D341Med (cell line): Measurements from ENCODE around the gene AMN.
"Not testable (repeated sequence)": the region's sequence is repeated elsewhere in the genome, so short reads cannot be mapped to it uniquely, and the experiment has no call there.

Experiments used
- DNase-seq: peaks from one replicate; pipeline ENCODE4 v3.0.0; 2012; ENCODE audit warnings: low spot score

Gene AMN

GRCh38 chr14:102922490-102923200 lies at the start of gene AMN:
Gene AMN (plus strand): TSS chr14:102922663. CDS start chr14:102922689, 26 bp downstream.
- DNase-seq: no peak

DNA sequence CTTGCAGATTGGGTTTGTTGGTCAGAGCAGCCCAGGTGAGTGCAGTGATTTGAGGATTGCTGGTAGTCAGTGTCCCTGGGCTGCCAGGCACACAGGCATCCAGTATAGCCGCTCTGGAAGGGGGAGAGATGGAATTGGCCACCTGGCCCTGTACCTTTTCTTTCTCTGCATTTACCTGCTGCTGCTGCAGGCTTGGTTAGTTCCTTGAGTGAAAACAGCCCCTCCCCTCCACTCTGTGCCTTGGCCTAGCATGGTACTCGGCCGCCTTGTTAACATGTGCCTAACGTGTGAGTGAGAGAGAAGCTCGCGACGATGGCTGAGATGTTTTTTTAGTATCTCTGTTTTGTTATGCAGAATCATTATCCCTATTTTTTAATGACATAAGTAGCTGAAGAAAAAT lies 49.3 kb upstream of the AMN start:
- no peak for DNase-seq

DNA sequence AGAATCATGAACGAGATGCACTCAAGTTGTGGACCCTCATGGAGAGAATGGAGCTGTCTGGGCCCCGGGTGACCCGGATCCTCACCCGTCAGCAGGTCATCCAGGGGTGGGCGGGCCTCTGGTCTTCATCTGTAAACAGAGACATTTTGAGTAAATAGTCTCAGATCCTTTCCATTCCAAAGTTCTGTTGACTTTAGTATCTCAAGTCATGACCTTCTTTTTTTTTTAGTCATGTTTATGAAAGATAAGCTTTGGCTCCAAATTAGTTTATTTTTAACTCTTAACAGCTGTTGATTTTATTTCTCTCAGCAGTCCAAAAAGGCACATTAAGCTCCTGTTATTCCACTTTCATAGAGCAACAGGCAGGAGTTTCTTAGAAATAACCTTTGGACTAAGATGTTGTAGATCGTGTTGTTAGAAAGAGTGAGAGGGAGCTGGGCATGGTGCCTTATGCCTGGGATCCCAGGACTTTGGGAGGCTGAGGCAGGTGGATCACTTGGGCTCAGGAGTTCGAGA lies 48.9 kb upstream of the AMN start:
- DNase-seq: no peak

DNA sequence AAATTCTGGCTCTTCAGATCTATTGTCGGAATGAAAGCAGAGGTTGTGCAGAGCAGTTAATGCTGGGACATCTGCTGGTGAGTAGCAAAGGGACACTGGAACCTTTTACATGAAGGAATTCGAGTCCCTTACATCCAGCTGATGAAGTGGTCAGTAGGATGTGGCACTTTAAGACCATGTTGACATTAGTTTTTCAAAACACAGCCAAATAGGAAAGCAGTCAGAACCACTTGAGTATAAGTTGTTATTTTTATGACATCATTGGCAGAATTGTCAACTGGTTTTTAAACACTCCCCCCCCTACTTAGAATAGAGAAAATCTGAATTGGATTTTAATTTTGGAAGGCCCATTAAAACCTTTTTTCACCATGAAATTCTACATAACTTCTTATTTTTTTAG lies 46.8 kb upstream of the AMN start:
- no peak for DNase-seq

- DNase-seq: peak; percentile 56
Observed at GRCh38 chr14:102877511-102877910, 45.0 kb upstream of the AMN start.

- no peak for DNase-seq
Observed at GRCh38 chr14:102878174-102878969, 44.1 kb upstream of the AMN start.

GRCh38 chr14:102878970-102879460 lies 43.4 kb upstream of the AMN start:
- DNase-seq: no peak

DNA sequence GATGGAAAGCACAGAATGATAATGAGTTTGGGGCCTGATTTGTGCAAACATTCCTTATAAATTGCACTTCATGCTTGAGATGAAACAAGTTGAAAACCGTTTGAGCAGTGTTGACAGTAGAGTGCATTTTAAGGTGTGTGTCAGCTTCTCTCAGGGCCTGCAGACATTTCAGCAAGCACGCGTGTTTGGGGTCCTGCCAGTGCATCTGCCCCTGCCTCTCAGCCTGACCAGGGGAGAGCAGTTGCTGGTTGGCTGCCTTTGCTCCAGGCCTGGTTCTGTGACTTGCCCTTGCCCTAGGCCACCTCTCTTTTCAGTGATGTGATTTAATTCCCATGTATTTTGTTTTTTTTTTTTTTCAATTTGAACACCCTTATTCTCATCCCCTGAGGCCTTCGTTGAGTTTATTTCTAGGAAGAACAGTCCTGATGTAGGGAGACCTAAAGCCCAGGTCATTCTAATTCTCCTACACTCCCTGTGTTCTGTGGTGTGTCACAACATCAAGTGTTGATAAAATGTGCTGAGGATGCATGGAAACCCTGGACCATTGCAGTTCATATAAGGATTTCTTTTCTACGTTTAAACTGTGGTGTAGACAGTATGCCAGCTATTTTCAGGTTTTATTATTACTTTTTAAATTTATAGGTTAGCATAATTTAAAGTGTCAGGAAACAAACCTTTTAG lies 40.1 kb upstream of the AMN start:
- no peak for DNase-seq

GRCh38 chr14:102883089-102883541 lies 39.3 kb upstream of the AMN start:
- DNase-seq: no peak

GRCh38 chr14:102883554-102883953 lies 38.9 kb upstream of the AMN start:
- no peak for DNase-seq

GRCh38 chr14:102885737-102886447 lies 36.6 kb upstream of the AMN start:
- no peak for DNase-seq

GRCh38 chr14:102888748-102889147 lies 33.7 kb upstream of the AMN start:
- no peak for DNase-seq

DNA sequence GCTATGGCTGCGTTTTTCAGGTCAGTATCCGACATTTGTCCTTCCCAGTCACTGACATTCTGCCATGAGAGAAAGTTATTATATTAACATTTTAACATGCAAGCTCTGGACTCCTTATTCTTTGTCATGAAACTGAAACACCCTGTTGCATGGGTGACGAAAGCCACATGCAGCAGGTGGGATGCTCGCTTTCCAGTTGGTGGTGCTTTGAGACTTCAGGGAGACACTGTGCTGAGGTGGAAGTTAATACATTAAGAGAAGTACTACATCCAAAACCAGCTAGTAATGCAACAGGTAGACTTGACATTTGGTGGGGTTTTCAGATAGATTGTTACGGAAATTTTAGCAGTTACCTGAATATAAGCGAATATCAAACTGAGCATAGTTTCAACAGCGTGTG lies 32.8 kb upstream of the AMN start:
- no peak for DNase-seq

GRCh38 chr14:102891111-102891510 lies 31.4 kb upstream of the AMN start:
- DNase-seq: no peak

DNA sequence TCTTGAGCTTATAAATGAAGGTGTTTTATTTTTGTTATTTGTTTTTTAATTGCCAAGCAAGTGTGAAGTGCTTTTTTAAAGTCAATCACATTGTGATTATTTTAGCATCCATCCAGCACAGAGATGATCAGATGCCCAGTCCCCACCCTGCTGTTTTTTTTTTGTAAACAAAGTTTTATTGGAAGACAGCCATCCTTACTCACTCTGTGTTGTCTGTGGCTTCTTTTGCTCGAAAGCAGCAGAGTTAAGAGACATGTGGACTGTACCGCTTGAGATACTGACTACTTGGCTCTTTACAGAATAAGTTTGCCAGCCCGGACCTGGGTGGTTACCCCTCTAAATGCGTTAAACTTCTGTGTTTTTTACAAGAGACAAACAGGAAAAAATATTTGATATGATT lies 30.9 kb upstream of the AMN start:
- no peak for DNase-seq

DNA sequence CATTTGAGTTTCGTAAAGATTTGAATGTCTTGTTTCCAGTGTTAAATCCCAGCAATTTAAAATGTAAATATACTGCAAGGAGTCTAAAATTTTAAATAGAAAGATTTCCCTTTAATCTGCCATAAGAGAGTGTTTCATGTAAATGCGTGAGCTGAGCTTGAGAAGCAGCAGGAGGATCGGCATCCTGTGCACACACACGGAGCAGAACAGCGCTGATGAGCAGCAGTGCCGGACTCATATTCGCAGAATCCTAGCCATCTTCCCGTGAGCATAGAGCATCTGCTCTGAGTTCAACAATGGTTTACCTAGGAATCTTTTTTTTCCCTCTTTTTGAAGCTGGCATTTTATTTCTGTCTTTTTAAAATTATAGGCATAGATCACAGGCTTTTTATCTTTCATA lies 29.8 kb upstream of the AMN start:
- no peak for DNase-seq

- no peak for DNase-seq
Observed at GRCh38 chr14:102893452-102893851, 29.0 kb upstream of the AMN start.

- not testable (repeated sequence) for DNase-seq
Observed at GRCh38 chr14:102896735-102897134, 25.7 kb upstream of the AMN start.

GRCh38 chr14:102897299-102898027 lies 25.0 kb upstream of the AMN start:
- DNase-seq: no peak

DNA sequence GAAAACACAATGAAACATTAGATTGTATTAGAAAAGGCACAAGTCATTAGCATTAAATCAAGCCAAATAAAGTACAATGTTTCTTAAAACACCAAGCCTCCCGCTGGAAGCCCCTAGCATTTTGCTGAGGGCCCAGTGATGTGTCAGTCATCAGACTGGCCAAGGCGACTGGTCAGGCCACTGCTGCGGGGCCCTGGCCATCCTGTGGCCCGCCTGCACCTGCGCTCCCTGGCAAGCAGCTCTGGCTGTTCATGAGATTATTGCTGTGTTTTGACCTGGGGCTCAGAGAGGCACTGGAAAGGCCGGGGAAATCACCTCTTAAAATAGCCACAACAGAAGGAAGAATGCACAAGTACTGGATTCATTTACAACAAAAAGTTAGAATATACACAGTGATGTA lies 24.2 kb upstream of the AMN start:
- DNase-seq: no peak
